OCI-LY7 (cell line): ENCODE results near the gene TGFBRAP1. TPM values are rescaled to one million over a fixed set of nuclear protein-coding genes. Genes with fewer than 3 reads are reported as not detected.

Experiments used
- BruUV-seq: library from RNA; stranded (reverse); fragments of 400-500 nt; replicated peaks from 2 replicates; lab custom pipeline; 2021; lab: Mats Ljungman, UMichigan
- CTCF ChIA-PET: fragments of 300-600 bp; sonication (Branson Sonifier 250); formaldehyde crosslinking; loops from one replicate; lab custom pipeline; 2022; ENCODE audit warnings: antibody characterized with exemption; ENCODE audit not compliant: unreplicated experiment; lab: Charles Lee
- POLR2A ChIA-PET: fragments of 300-600 bp; sonication (Branson Sonifier 250); formaldehyde crosslinking; loops from one replicate; lab custom pipeline; 2022; ENCODE audit warnings: antibody characterized with exemption; lab: Charles Lee
- DNase-seq: peaks from one replicate; pipeline ENCODE4 v3.0.0-alpha.2; 2015; ENCODE audit warnings: low spot score
- H2AFZ ChIP-seq: fragments of 200-600 bp; sonication (generic), shearing (Covaris generic); 2 replicates; pipeline ENCODE4 v1.6.1; 2014; ENCODE audit warnings: mild to moderate bottlenecking, antibody characterized with exemption, low read length, moderate library complexity
- H3K27ac ChIP-seq: fragments of 200-600 bp; sonication (generic); 2 replicates; pipeline ENCODE4 v1.5.1; 2014; ENCODE audit warnings: mixed run types, low read depth, mild to moderate bottlenecking, moderate library complexity, low read length, inconsistent platforms; ENCODE audit not compliant: poor library complexity, severe bottlenecking
- H3K36me3 ChIP-seq: fragments of 200-600 bp; sonication (generic); 2 replicates; pipeline ENCODE4 v1.6.1; 2014; ENCODE audit warnings: mild to moderate bottlenecking, antibody characterized with exemption, low read length, moderate library complexity, mixed read lengths; ENCODE audit not compliant: insufficient read depth
- H3K4me1 ChIP-seq: fragments of 200-600 bp; sonication (generic); 2 replicates; pipeline ENCODE4 v1.5.1; 2014; ENCODE audit warnings: mild to moderate bottlenecking, low read length; ENCODE audit not compliant: insufficient read depth, poor library complexity, severe bottlenecking
- H3K4me2 ChIP-seq: fragments of 200-600 bp; sonication (generic); 2 replicates; pipeline ENCODE4 v1.6.1; 2014; ENCODE audit warnings: mild to moderate bottlenecking, low read length
- H3K4me3 ChIP-seq: fragments of 200-600 bp; sonication (generic); 2 replicates; pipeline ENCODE4 v1.5.1; 2014; ENCODE audit warnings: mild to moderate bottlenecking, low read depth, low read length; ENCODE audit not compliant: poor library complexity, severe bottlenecking
- H3K79me2 ChIP-seq: fragments of 200-600 bp; sonication (generic); 2 replicates; pipeline ENCODE4 v1.6.1; 2016; ENCODE audit warnings: low read depth, mild to moderate bottlenecking, low read length, moderate library complexity, mixed read lengths; ENCODE audit not compliant: insufficient read depth
- H3K9me2 ChIP-seq: fragments of 200-600 bp; sonication (generic); 2 replicates; pipeline ENCODE4 v1.6.1; 2016; ENCODE audit warnings: mild to moderate bottlenecking, low read length, mixed read lengths; ENCODE audit not compliant: insufficient read depth
- H3K9me3 ChIP-seq: fragments of 200-600 bp; sonication (generic); 2 replicates; pipeline ENCODE4 v1.6.1; 2014; ENCODE audit warnings: mild to moderate bottlenecking, mixed run types, low read length, mixed read lengths
- H4K20me1 ChIP-seq: fragments of 200-600 bp; sonication (generic); 2 replicates; pipeline ENCODE4 v1.6.1; 2014; ENCODE audit warnings: mild to moderate bottlenecking, antibody characterized with exemption, low read length, moderate library complexity, mixed read lengths; ENCODE audit not compliant: insufficient read depth
- EZH2phosphoT487 ChIP-seq: fragments of 200-600 bp; sonication (generic); IDR thresholded peaks from 2 replicates; pipeline ENCODE4 v1.6.1; 2018; ENCODE audit warnings: low read depth, borderline replicate concordance, mild to moderate bottlenecking, mixed run types, antibody characterized with exemption, low read length, moderate library complexity, mixed read lengths
- intact Hi-C: fragments of 100-400 bp; cut with micrococcal nuclease; formaldehyde crosslinking; loops from one replicate; pipeline ENCODE4 v1.10.0; 2022; ENCODE audit not compliant: unreplicated experiment
- total RNA-seq, 2 experiments: library from RNA; depleted of rRNA in 1 of 2; stranded (reverse); fragments of >200 nt in 1 of 2; shearing (Covaris generic) in 1 of 2; gene quantifications; 2 replicates each; pipeline ENCODE4 v1.2.3, GENCODE V29; 2014 to 2022
- TF ChIP-seq, protein P1 (sequence below): fragments of 200-600 bp; sonication (generic); conservative IDR thresholded peaks from 2 replicates; pipeline ENCODE4 v1.5.1; 2014; ENCODE audit warnings: mild to moderate bottlenecking, antibody characterized with exemption, low read length, moderate library complexity, mixed read lengths

Gene TGFBRAP1
- total RNA-seq, 2 experiments from 2014 or later = 20.5 to 24.6 TPM

DNA sequence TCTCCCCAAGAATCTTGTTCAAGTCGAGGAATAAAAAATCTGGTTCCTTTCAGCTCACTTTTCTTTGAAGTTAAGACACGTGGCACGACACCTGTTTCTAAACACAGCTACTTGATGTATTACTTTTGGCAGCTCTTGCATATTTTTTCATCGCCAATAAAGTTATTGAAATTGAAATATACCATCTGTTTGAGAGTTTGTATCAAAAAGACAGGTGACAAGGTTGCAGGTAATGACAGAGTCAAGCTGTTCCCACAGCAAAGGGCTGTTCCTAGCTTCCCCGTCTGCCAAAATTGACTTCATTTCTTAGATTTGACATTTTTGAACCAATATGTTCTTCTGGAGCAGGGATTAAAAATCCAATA, 93.5 kb downstream of the TGFBRAP1 start:
- H3K9me2 ChIP-seq = no peaks in the 10 kb centered on the region
- no peak for DNase-seq
- no peak overlapping the region for H2AFZ ChIP-seq
- H3K79me2 ChIP-seq = no peaks in the 10 kb centered on the region
- BruUV-seq = no TSS peak
- no peaks in the 10 kb centered on the region for H3K4me1 ChIP-seq
- POLR2A ChIA-PET = no interaction called here
- H3K9me3 ChIP-seq = no peaks in the 10 kb centered on the region
- H3K4me3 ChIP-seq = no peak overlapping the region
- no peaks in the 10 kb centered on the region for H3K36me3 ChIP-seq
- TF ChIP-seq, protein P1, sequence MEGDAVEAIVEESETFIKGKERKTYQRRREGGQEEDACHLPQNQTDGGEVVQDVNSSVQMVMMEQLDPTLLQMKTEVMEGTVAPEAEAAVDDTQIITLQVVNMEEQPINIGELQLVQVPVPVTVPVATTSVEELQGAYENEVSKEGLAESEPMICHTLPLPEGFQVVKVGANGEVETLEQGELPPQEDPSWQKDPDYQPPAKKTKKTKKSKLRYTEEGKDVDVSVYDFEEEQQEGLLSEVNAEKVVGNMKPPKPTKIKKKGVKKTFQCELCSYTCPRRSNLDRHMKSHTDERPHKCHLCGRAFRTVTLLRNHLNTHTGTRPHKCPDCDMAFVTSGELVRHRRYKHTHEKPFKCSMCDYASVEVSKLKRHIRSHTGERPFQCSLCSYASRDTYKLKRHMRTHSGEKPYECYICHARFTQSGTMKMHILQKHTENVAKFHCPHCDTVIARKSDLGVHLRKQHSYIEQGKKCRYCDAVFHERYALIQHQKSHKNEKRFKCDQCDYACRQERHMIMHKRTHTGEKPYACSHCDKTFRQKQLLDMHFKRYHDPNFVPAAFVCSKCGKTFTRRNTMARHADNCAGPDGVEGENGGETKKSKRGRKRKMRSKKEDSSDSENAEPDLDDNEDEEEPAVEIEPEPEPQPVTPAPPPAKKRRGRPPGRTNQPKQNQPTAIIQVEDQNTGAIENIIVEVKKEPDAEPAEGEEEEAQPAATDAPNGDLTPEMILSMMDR = no peak
- no peak for TF ChIP-seq EZH2phosphoT487
- CTCF ChIA-PET = interaction anchor here (0.9 kb wide), 1 partner anchor 119 kb away, joined by 3 read pairs; no protein-coding TSS in a partner anchor
- intact Hi-C loops = no loop called here
- H3K4me2 ChIP-seq = no peak overlapping the region
- H3K27ac ChIP-seq = no peak overlapping the region
- no peaks in the 10 kb centered on the region for H4K20me1 ChIP-seq

- H3K79me2 ChIP-seq = no peaks in the 10 kb centered on the region
- H3K4me1 ChIP-seq = no peaks in the 10 kb centered on the region
- H3K4me2 ChIP-seq = no peak overlapping the region
- ChIA-PET CTCF (interaction anchor here (0.6 to 0.9 kb wide), 2 partner anchors 119 to 138 kb away, joined by 3 read pairs; no protein-coding TSS in a partner anchor), POLR2A (no interaction called here)
- DNase-seq = peak; percentile 75
- H2AFZ ChIP-seq = no peak overlapping the region
- BruUV-seq = no TSS peak
- no peaks in the 10 kb centered on the region for H4K20me1 ChIP-seq
- H3K27ac ChIP-seq = no peak overlapping the region
- H3K36me3 ChIP-seq = no peaks in the 10 kb centered on the region
- TF ChIP-seq EZH2phosphoT487 = no peak
- TF ChIP-seq, protein P1 = peak; percentile 89
- intact Hi-C loops = no loop called here
- H3K4me3 ChIP-seq = no peak overlapping the region
- H3K9me2 ChIP-seq = no peaks in the 10 kb centered on the region
- H3K9me3 ChIP-seq = no peaks in the 10 kb centered on the region
Measured at GRCh38 chr2:105235388-105236059, 94.0 kb downstream of the TGFBRAP1 start.

- ChIA-PET CTCF (no interaction called here), POLR2A (interaction anchor here (0.7 kb wide), 4 partner anchors 43 to 183 kb away, joined by 3 to 5 read pairs (median 4); no protein-coding TSS in a partner anchor)
- no peaks in the 10 kb centered on the region for H3K9me3 ChIP-seq
- DNase-seq = no peak
- intact Hi-C loops = no loop called here
- no peak overlapping the region for H2AFZ ChIP-seq
- no peaks in the 10 kb centered on the region for H4K20me1 ChIP-seq
- no peak overlapping the region for H3K4me3 ChIP-seq
- H3K4me1 ChIP-seq = no peaks in the 10 kb centered on the region
- H3K79me2 ChIP-seq = no peaks in the 10 kb centered on the region
- no peak overlapping the region for H3K4me2 ChIP-seq
- no peaks in the 10 kb centered on the region for H3K9me2 ChIP-seq
- no TSS peak for BruUV-seq
- no peaks in the 10 kb centered on the region for H3K36me3 ChIP-seq
- no peak overlapping the region for H3K27ac ChIP-seq
- TF ChIP-seq EZH2phosphoT487 = no peak
- TF ChIP-seq, protein P1 = no peak
Measured at GRCh38 chr2:105231232-105231619, 98.3 kb downstream of the TGFBRAP1 start.
